HepG2 (cell line): ENCODE data around the gene HCK. TPM values are rescaled to one million over a fixed set of nuclear protein-coding genes. Genes with fewer than 3 reads are reported as not detected.

Source experiments
- AHDC1 ChIP-seq: sonication (generic); formaldehyde crosslinking; IDR thresholded peaks from 2 replicates; pipeline ENCODE4 v1.5.1; 2020; ENCODE audit warnings: mild to moderate bottlenecking, missing genetic modification reagents, borderline replicate concordance
- ETV6 ChIP-seq: sonication (generic); formaldehyde crosslinking; conservative IDR thresholded peaks from 2 replicates; pipeline ENCODE4 v1.4.0; 2020; ENCODE audit warnings: missing genetic modification reagents
- GZF1 ChIP-seq: sonication (generic); formaldehyde crosslinking; IDR thresholded peaks from 2 replicates; pipeline ENCODE4 v1.5.1; 2020; ENCODE audit warnings: mild to moderate bottlenecking, missing genetic modification reagents
- KAT8 ChIP-seq: IDR thresholded peaks from 2 replicates; pipeline ENCODE4 v1.6.1; 2016; ENCODE audit warnings: missing genetic modification reagents, missing compliant biosample characterization
- MAFG ChIP-seq: sonication (generic); formaldehyde crosslinking; IDR thresholded peaks from 2 replicates; pipeline ENCODE4 v1.5.1; 2020; ENCODE audit warnings: mild to moderate bottlenecking, missing genetic modification reagents
- MIXL1 ChIP-seq: IDR thresholded peaks from 2 replicates; pipeline ENCODE4 v1.6.1; 2016
- NFAT5 ChIP-seq: sonication (generic); formaldehyde crosslinking; IDR thresholded peaks from 2 replicates; pipeline ENCODE4 v1.4.0; 2020; ENCODE audit warnings: missing genetic modification reagents
- SATB2 ChIP-seq: sonication (generic); formaldehyde crosslinking; IDR thresholded peaks from 2 replicates; pipeline ENCODE4 v1.5.0; 2020; ENCODE audit warnings: missing genetic modification reagents
- TERF1 ChIP-seq: sonication (generic); formaldehyde crosslinking; IDR thresholded peaks from 2 replicates; pipeline ENCODE4 v1.8.0; 2022; ENCODE audit warnings: mild to moderate bottlenecking, missing genetic modification reagents, moderate library complexity
- ZBTB20 ChIP-seq: sonication (generic); formaldehyde crosslinking; IDR thresholded peaks from 2 replicates; pipeline ENCODE4 v1.8.1; 2023; ENCODE audit warnings: missing genetic modification reagents, low read depth, mild to moderate bottlenecking, borderline replicate concordance
- ZFP90 ChIP-seq: sonication (generic); formaldehyde crosslinking; IDR thresholded peaks from 2 replicates; pipeline ENCODE4 v1.8.0; 2022; ENCODE audit warnings: missing genetic modification reagents, mild to moderate bottlenecking, inconsistent platforms, borderline replicate concordance
- ZNF574 ChIP-seq: sonication (generic); formaldehyde crosslinking; IDR thresholded peaks from 2 replicates; pipeline ENCODE4 v1.4.0; 2020; ENCODE audit warnings: missing genetic modification reagents
- ZSCAN9 ChIP-seq: IDR thresholded peaks from 2 replicates; pipeline ENCODE4 v1.6.1; 2016; ENCODE audit warnings: borderline replicate concordance
- polyA plus RNA-seq, 8 experiments: library from polyadenylated mRNA; depleted of rRNA in 3 of 8; stranded (reverse) in 7 of 8; unstranded in 1 of 8; fragments of >200 nt; fragmentation: Illumina TruSeq in 4 of 8; extraction: Trizol in 4 of 8; gene quantifications; 2 replicates each; pipeline versions ENCODE4 v1.2.1 to v1.2.3, GENCODE V29; 2011 to 2016; ENCODE audit warnings: low read depth in 4 of 8, missing spikeins in 1 of 8, mixed read lengths in 1 of 8; ENCODE audit not compliant: insufficient read depth in 1 of 8
- total RNA-seq, 5 experiments: library from RNA; depleted of rRNA; stranded (reverse); fragments of >200 nt; fragmentation: Illumina TruSeq; extraction: Trizol; gene quantifications; 2 replicates each; pipeline ENCODE4 v1.2.3, GENCODE V29; 2016; ENCODE audit warnings: low read depth in 1 of 5

The HCK gene
- total and polyA plus RNA-seq, 2 of the 13 experiments (the other 11 are each of a cell fraction or from before 2014, with no cell fraction given) = 0.04 TPM; not detected in 1

GRCh38 chr20:32028647-32029372 is 23.2 kb upstream of the HCK start (continued):
- TF ChIP-seq TERF1 (no peak), SATB2 (CRISPR knock-in tag) (no peak), KAT8 (CRISPR knock-in tag) (0 out of 2 replicates have a peak, but pooled peaks have one; percentile 42), AHDC1 (CRISPR knock-in tag) (no peak), ZFP90 (CRISPR knock-in tag) (no peak), MAFG (CRISPR knock-in tag) (no peak), NFAT5 (CRISPR knock-in tag) (no peak), ZBTB20 (CRISPR knock-in tag) (peak; percentile 76; the same call in 1 of the 2 replicates), ZSCAN9 (CRISPR knock-in tag) (0 out of 2 replicates have a peak, but pooled peaks have one; percentile 62), ZNF574 (peak; percentile 52; the same call in 1 of the 2 replicates), ETV6 (CRISPR knock-in tag) (no peak), MIXL1 (peak; percentile 76; the same call in 1 of the 2 replicates), GZF1 (CRISPR knock-in tag) (peak; percentile 86)
